Activated naive CD8-positive, alpha-beta T cell treated with anti-CD3 and anti-CD28 coated beads for 36 hours (primary cell): ENCODE data around the gene RSAD2. TPM values are rescaled to one million over a fixed set of nuclear protein-coding genes. Genes with fewer than 3 reads are reported as not detected.

Source experiments
- DNase-seq: peaks from one replicate; pipeline ENCODE4 v3.0.0; 2021
- H3K27ac Mint-ChIP-seq: one replicate; pipeline ENCODE4 v1.8.0; 2022; ENCODE audit warnings: mild to moderate bottlenecking, moderate library complexity, mixed read lengths
- H3K27me3 Mint-ChIP-seq: one replicate; pipeline ENCODE4 v1.8.0; 2022; ENCODE audit warnings: mild to moderate bottlenecking, mixed read lengths
- H3K36me3 Mint-ChIP-seq: one replicate; pipeline ENCODE4 v1.8.0; 2021; ENCODE audit warnings: mild to moderate bottlenecking, mixed read lengths
- H3K4me1 Mint-ChIP-seq: one replicate; pipeline ENCODE4 v1.8.0; 2021; ENCODE audit warnings: mixed read lengths
- H3K4me3 Mint-ChIP-seq: one replicate; pipeline ENCODE4 v1.8.0; 2022; ENCODE audit warnings: mild to moderate bottlenecking, moderate library complexity, mixed read lengths
- H3K9me3 Mint-ChIP-seq: one replicate; pipeline ENCODE4 v1.8.0; 2022; ENCODE audit warnings: mixed read lengths
- total RNA-seq, 2 experiments: library from RNA; stranded (reverse); gene quantifications; one replicate each; pipeline ENCODE4 v1.2.3, GENCODE V29; 2021

Gene RSAD2
- total RNA-seq, 2 experiments from 2014 or later, result 9.2 to 10.0 TPM

DNA sequence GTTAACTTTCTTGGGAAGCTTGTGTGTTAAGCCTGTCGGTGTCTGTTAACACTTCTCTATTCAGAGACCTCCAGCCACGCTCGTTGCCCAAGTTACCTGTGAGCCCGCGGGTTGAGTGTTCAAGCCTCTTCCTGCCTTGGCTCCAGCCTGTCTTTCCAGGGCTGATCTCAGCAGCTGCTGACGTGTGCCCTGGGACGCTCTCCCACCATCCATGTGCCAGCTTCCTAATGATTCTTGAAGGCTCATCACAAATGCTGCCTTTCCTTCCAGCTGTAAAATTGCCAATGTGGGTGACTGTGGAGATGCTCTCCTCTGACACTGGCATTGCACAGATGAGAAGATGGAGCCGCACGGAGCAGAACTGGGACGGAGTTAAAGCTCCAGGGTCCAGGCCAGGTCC lies 45.7 kb downstream of the RSAD2 start:
- Mint-ChIP-seq H3K4me1 (peaks cover 75% of the 10 kb centered on the region), H3K4me3 (no peak overlapping the region), H3K9me3 (peaks cover 7% of the 10 kb centered on the region), H3K27ac (no peak overlapping the region), H3K27me3 (no peaks in the 10 kb centered on the region), H3K36me3 (peaks cover 57% of the 10 kb centered on the region)
- no peak for DNase-seq

DNA sequence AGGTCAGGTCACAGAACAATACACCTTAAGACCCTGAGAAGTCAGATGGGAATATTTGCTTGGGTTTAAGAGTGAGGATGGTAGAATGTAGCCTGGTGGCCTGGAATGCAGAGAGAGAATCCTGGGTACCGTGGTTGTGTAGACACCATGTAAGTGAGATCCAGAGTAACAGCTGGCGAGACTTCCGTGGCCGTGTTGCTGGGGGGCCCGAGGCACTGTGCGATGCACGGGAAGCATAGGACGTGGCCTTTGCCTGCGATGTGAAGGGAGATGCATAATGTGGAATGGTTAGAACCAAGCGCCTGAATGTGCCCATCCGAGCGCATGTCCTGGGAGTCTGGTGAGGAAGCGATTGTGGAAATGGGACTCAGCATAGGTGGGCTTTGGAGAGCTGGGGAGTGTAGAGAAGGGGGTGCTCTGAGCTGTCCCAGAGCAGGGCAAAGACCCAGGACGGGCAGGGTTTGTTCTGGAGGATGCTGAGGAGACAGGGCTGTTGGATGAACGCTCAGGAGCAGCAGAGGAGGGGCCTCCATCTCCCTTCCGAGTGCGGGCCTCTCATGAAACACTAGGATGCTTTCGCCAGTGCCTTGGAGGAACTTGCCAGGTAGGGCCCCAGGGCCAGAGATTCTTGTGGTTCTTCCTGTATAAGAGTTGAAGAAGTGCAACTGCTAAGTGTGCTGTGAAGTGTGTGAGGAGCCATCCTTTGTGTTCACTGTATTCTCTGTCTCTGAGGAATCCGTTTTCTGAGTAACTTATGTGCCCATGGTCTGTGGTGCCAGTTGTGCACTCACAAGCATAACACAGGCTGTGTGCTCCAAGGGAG lies 46.7 kb downstream of the RSAD2 start:
- H3K27ac Mint-ChIP-seq, result peak overlapping the region; percentile 38
- peak overlapping the region; percentile 11 for H3K4me3 Mint-ChIP-seq
- DNase-seq, result no peak
- no peaks in the 10 kb centered on the region for H3K27me3 Mint-ChIP-seq
- peaks cover 77% of the 10 kb centered on the region for H3K4me1 Mint-ChIP-seq
- no peaks in the 10 kb centered on the region for H3K9me3 Mint-ChIP-seq
- H3K36me3 Mint-ChIP-seq, result peaks cover 59% of the 10 kb centered on the region

DNA sequence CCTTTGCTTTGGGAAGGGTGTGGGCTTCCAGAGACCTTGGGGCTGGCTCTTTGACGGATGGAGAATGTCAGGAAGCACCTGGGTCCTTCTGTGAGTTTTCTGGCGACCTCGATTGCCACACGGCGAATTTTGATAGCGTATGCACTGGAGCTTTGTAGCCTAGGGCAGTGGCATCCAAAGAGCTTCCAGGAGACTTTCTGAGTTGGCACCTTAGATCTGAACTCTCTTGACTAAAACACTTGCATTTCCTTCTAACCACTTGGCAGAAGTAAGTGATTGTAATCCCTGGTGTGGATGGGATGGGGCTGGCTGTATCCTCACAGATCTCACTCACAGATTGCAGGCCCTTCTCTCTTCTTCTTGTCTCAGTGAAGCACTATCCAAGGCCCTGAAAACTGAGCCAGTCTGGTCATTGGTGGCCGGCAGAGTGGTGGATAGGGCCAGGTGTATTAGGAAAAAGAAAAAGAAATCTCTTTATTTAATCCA lies 47.4 kb downstream of the RSAD2 start:
- Mint-ChIP-seq H3K9me3 (no peaks in the 10 kb centered on the region), H3K4me1 (peaks cover 78% of the 10 kb centered on the region), H3K27ac (no peak overlapping the region), H3K27me3 (no peaks in the 10 kb centered on the region), H3K4me3 (no peak overlapping the region), H3K36me3 (peaks cover 57% of the 10 kb centered on the region)
- no peak for DNase-seq

DNA sequence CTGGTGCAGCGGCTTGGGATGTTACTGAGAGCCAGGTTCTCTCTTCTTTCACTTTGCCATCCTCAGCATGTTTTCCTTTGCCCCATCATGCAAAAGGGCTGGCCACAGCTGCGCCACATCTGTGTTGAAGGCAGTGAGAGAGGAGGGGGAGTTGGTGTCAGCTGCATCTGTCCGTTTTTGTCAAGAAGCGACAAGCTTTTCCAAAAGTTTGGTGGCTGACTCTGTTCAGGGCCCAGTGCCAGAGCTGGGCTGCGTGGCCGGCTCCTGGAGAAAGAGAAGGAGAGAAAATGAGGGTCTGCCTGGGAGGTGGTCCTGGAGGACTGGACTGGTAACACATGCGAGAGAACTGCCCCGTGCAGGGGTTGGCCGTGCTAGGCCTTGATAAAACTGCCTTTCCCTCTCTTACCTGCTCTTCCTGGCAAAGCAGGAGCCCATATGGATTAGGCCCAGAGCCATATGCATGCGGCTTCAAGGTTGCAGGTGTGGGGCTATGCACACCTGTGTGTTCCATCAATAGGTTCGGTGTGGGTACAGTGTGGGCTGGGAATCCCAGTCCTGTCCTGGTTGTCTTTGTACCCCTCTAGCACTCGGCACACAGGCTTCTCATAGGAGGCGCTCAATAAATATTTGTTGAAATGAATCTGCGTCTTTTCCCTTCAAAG lies 48.6 kb downstream of the RSAD2 start:
- peaks cover 57% of the 10 kb centered on the region for H3K36me3 Mint-ChIP-seq
- no peak overlapping the region for H3K27ac Mint-ChIP-seq
- DNase-seq, result no peak
- no peaks in the 10 kb centered on the region for H3K9me3 Mint-ChIP-seq
- peaks cover 69% of the 10 kb centered on the region for H3K4me1 Mint-ChIP-seq
- H3K27me3 Mint-ChIP-seq, result no peaks in the 10 kb centered on the region
- no peak overlapping the region for H3K4me3 Mint-ChIP-seq

DNA sequence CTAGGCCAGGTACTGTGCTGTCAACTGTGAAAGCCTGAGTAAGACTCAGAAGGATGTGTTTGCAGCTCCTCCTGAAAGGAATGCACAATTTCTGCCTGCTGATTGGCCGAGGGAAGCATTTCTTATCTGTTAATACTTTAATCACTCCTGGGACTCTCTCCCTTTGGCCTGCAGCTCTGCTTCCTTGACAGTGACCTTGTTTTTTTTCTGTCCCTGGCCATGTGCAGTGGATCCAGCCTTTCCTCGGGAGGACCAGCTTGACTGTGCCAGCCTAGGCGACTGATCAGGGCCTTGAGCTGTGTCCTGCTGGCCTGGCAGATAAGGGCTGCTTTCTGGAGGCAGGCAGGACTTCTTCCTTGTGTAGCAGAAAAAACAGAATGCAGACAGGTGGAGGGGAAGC lies 49.6 kb downstream of the RSAD2 start:
- Mint-ChIP-seq H3K9me3 (peaks cover 7% of the 10 kb centered on the region), H3K4me1 (peaks cover 62% of the 10 kb centered on the region), H3K36me3 (peaks cover 60% of the 10 kb centered on the region), H3K27me3 (no peaks in the 10 kb centered on the region), H3K4me3 (no peak overlapping the region), H3K27ac (no peak overlapping the region)
- no peak for DNase-seq

DNA sequence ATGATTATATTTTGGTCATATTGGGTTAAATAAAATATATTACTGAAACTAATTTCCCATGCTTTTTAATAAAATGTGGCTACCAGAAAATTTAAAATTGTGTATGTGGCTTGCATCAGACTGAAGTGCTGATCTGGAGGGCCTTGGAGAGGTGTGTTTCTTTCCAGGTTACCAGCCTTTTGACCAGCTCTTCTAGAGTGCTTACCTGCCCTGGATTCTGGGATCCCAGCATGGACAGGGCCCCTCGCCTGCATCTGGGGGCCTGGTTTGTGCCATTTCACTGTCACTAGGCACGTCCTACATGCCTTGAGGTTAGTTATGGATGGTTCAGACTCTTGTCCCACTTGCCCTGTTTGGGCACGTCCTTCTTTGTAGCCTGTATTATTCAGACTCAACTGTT lies 50.2 kb downstream of the RSAD2 start:
- Mint-ChIP-seq H3K27ac (no peak overlapping the region), H3K4me1 (peaks cover 62% of the 10 kb centered on the region), H3K27me3 (no peaks in the 10 kb centered on the region), H3K9me3 (peaks cover 7% of the 10 kb centered on the region), H3K4me3 (no peak overlapping the region), H3K36me3 (peaks cover 61% of the 10 kb centered on the region)
- DNase-seq, result no peak

DNA sequence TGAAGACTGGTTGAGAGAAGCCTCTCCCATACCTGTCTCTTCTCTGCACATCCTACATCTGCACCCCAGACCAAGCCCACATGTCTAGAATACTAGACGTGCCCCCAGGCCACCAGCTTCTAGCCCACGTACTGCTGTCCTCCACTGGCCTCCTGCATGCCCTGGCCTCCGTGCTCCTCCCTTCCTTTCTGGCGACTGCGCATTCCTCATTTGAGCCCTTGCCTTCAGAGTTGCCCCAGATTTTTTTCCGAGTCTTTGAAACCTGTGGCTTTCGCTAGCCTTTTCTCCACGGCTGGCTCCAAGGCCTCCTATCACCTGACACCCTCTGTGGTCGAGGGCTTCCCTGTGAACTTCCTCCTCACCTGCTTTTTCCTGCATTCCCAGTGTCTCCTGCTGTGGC lies 50.9 kb downstream of the RSAD2 start:
- H3K4me1 Mint-ChIP-seq, result peaks cover 59% of the 10 kb centered on the region
- DNase-seq, result no peak
- no peaks in the 10 kb centered on the region for H3K27me3 Mint-ChIP-seq
- peaks cover 55% of the 10 kb centered on the region for H3K36me3 Mint-ChIP-seq
- H3K9me3 Mint-ChIP-seq, result peaks cover 7% of the 10 kb centered on the region
- no peak overlapping the region for H3K4me3 Mint-ChIP-seq
- peak overlapping the region; percentile 47 for H3K27ac Mint-ChIP-seq

DNA sequence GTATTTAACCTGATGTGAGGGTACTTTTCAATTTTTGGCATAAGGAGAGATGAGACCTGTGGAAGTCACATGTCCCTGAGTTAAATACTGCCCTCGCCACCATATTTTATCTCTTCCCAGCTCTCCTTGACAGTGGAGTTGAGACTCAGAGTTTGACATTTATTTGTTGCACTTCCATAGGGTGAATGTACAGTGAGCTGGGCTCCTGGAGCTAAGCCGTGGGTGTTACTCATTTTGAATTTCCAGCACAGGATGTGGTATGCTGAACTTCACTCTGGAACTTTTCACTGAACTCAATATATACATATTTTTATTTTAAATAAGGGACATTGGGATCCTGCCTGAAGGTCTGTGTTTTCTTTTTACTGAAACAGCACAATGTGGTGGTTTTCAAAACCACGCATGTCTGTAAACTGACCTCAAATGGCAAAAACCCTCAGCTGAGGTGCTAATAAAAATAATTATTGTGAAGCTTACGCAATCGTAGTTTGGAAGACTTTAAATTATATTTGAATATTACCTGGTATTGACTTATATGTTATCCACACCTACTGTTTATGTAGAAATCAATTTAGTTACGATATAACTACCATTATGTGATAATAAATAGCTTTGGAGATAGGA lies 51.7 kb downstream of the RSAD2 start:
- Mint-ChIP-seq H3K27ac (peak overlapping the region; percentile 47), H3K4me3 (no peak overlapping the region), H3K4me1 (peaks cover 56% of the 10 kb centered on the region), H3K9me3 (peaks cover 7% of the 10 kb centered on the region), H3K36me3 (peaks cover 47% of the 10 kb centered on the region), H3K27me3 (no peaks in the 10 kb centered on the region)
- no peak for DNase-seq

DNA sequence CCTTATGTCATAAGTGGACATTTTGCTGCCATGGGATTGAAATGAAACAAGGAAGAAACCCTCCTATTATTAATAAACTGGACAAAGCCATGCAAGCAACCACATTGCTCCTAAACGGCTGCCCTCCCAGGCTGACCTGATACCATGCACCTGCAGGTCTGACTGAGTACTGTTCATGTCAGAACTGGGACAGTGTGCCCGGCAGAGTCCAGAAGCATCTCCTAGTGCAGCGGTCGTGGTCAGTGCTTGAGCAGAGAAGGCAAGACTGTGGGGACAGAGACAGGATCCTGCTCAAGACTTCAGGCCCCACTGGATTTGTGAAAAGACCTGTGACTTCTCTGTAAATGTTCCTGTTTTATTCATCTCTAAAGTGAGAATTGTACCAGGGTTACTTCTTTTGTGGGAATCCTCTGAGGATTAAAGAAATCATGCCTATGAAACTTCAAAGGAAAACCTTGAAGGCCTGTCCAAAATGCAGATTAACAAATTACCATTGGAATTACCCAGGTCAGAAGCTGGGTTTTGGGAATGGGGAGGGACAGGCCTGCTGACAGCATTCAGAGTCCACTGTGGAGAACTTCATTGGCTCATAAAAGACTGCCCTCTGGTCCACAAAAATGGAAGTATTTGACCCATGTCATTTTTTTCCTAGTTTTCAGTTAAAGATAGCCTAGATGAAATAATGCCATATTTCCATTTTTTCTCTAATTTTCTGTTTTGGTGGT lies 53.5 kb downstream of the RSAD2 start:
- no peaks in the 10 kb centered on the region for H3K27me3 Mint-ChIP-seq
- H3K36me3 Mint-ChIP-seq, result peaks cover 48% of the 10 kb centered on the region
- no peak overlapping the region for H3K27ac Mint-ChIP-seq
- no peak for DNase-seq
- no peak overlapping the region for H3K4me3 Mint-ChIP-seq
- H3K4me1 Mint-ChIP-seq, result peaks cover 53% of the 10 kb centered on the region
- peaks cover 7% of the 10 kb centered on the region for H3K9me3 Mint-ChIP-seq

DNA sequence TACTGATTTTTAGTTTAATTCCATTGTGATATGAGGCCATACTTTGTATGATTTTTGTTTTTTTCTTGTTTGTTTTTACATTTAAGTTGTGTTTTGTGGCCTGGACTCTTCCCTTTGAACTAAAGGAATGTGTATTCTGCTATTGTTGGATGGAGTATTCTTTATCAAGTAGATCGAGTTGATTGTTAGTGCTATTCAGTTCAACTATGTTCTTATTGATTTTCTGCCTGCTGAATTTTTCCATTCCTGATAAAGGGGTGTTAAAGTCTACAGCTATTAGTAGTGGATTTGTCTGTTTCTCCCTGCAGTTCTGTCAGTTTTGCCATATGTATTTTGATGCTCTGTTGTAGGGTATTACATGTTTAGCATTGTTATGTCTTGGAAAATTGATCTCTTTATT lies 54.2 kb downstream of the RSAD2 start:
- Mint-ChIP-seq H3K27ac (no peak overlapping the region), H3K4me1 (peaks cover 51% of the 10 kb centered on the region), H3K27me3 (no peaks in the 10 kb centered on the region), H3K36me3 (peaks cover 44% of the 10 kb centered on the region), H3K9me3 (peaks cover 7% of the 10 kb centered on the region), H3K4me3 (no peak overlapping the region)
- DNase-seq, result no peak

DNA sequence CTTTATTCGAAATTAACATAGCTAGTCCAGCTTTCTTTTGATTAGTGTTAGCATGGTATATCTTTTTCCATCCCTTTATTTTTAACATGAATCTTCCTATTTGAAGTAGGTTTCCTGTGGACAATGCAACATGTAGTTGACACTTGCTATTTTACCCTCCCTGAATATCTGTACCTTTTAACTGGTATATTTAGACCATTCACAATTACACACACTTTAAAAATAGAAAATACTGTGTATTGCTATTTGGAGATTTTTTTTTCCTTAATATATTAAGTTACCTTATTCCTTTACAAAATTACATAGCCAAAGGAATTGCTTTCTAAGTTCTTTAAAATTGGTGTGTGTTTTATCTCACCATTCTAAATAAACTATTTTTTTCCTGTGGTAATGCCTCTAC lies 54.6 kb downstream of the RSAD2 start:
- peaks cover 49% of the 10 kb centered on the region for H3K4me1 Mint-ChIP-seq
- peaks cover 39% of the 10 kb centered on the region for H3K36me3 Mint-ChIP-seq
- no peak for DNase-seq
- no peaks in the 10 kb centered on the region for H3K27me3 Mint-ChIP-seq
- peaks cover 7% of the 10 kb centered on the region for H3K9me3 Mint-ChIP-seq
- no peak overlapping the region for H3K4me3 Mint-ChIP-seq
- H3K27ac Mint-ChIP-seq, result no peak overlapping the region

DNA sequence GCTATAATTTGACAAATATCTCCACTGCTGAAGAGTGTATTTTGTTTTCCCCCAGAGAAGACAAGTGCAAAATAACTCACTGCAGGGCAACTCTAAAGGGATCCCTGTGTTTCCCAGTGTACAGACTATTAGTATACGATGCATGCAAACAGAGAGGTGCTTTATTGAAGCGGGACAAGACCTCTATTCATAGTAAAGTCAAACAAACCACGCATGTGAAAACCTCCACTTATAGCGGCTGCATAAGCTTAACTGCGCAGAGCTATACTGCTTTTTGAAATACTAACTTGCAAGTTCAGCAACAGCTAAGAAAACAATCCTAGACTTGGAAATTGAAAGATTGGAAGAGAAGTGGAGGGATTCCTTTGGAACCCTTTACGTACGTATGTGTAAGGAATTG lies 55.3 kb downstream of the RSAD2 start:
- Mint-ChIP-seq H3K4me1 (peaks cover 50% of the 10 kb centered on the region), H3K9me3 (peaks cover 7% of the 10 kb centered on the region), H3K27me3 (no peaks in the 10 kb centered on the region), H3K4me3 (no peak overlapping the region), H3K36me3 (peaks cover 36% of the 10 kb centered on the region), H3K27ac (no peak overlapping the region)
- no peak for DNase-seq

DNA sequence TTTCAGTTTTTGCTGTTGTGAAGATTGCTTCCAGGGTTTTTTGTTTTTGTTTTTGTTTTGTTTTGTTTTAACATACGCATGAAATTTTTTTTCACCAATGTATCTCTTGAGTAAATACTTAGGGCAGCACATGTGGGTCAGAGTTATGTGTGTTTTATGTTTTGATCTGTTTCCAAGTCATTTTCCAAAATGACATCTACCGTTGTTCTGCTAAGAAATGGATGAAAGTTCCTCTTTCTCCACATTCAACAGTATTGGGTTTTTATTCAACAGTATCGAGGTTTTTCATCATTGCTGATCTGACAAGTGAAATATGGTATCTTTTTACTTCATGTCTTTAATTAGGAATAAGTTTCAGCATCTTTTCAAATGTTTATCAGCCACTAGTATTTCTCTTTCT lies 56.3 kb downstream of the RSAD2 start:
- Mint-ChIP-seq H3K4me3 (no peak overlapping the region), H3K9me3 (peaks cover 7% of the 10 kb centered on the region), H3K36me3 (peaks cover 27% of the 10 kb centered on the region), H3K4me1 (peaks cover 46% of the 10 kb centered on the region), H3K27ac (no peak overlapping the region), H3K27me3 (no peaks in the 10 kb centered on the region)
- DNase-seq, result no peak

DNA sequence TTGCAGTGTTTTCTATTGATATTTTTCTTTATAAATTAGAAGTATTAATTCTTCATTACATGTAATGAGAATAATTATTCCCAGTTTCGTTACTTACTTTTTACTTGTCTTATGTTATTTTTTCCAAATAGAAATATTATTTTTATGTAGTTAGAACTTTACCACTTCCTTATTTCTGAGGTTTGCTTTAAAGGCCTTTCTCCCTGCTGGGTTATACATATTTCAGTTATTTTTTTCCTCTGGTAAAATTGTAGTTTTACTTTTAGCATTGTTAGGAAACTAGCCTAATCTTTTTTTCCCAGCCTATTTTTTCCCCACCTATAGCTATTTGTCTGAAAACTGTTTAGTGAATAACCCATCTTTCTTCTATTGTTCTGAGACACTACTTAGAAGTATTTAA lies 56.8 kb downstream of the RSAD2 start:
- H3K27me3 Mint-ChIP-seq, result no peaks in the 10 kb centered on the region
- H3K4me3 Mint-ChIP-seq, result no peak overlapping the region
- no peak overlapping the region for H3K27ac Mint-ChIP-seq
- peaks cover 7% of the 10 kb centered on the region for H3K9me3 Mint-ChIP-seq
- peaks cover 46% of the 10 kb centered on the region for H3K4me1 Mint-ChIP-seq
- peaks cover 24% of the 10 kb centered on the region for H3K36me3 Mint-ChIP-seq
- no peak for DNase-seq
